H4 (cell line): Measurements from ENCODE around the gene SMAD5. TPM values are rescaled to one million over a fixed set of nuclear protein-coding genes. Genes with fewer than 3 reads are reported as not detected.
A peak's percentile ranks its signal among the peaks of the same experiment; 100 is the strongest.

Experiments
- DNase-seq: peaks from one replicate; pipeline ENCODE4 v3.0.0-alpha.2; 2015; ENCODE audit warnings: low spot score
- total RNA-seq: library from RNA; depleted of rRNA; stranded (reverse); fragments of >200 nt; shearing (Covaris generic); gene quantifications from 2 replicates; pipeline ENCODE4 v1.2.3, GENCODE V29; 2014

Gene SMAD5
- total RNA-seq, 1 experiment from 2014 or later = 40.0 TPM

- no peak for DNase-seq
Measured at GRCh38 chr5:136197462-136198142, 65.0 kb downstream of the SMAD5 start.

GRCh38 chr5:136198453-136198852 is 65.8 kb downstream of the SMAD5 start:
- no peak for DNase-seq

- no peak for DNase-seq
Measured at GRCh38 chr5:136199408-136199807, 66.8 kb downstream of the SMAD5 start.

- DNase-seq = no peak
Measured at GRCh38 chr5:136200130-136200529, 67.5 kb downstream of the SMAD5 start.

- no peak for DNase-seq
Measured at GRCh38 chr5:136200761-136201160, 68.1 kb downstream of the SMAD5 start.

GRCh38 chr5:136201870-136202269 is 69.2 kb downstream of the SMAD5 start:
- no peak for DNase-seq

GRCh38 chr5:136202469-136203205 is 70.0 kb downstream of the SMAD5 start:
- no peak for DNase-seq

- DNase-seq = no peak
Measured at GRCh38 chr5:136203303-136203922, 70.8 kb downstream of the SMAD5 start.

- DNase-seq = no peak
Measured at GRCh38 chr5:136205061-136205702, 72.5 kb downstream of the SMAD5 start.

- no peak for DNase-seq
Measured at GRCh38 chr5:136205941-136206340, 73.3 kb downstream of the SMAD5 start.

- DNase-seq = no peak
Measured at GRCh38 chr5:136206361-136206760, 73.7 kb downstream of the SMAD5 start.

GRCh38 chr5:136207631-136208030 is 75.0 kb downstream of the SMAD5 start:
- no peak for DNase-seq

GRCh38 chr5:136208916-136209315 is 76.3 kb downstream of the SMAD5 start:
- DNase-seq = no peak

- no peak for DNase-seq
Measured at GRCh38 chr5:136209346-136209910, 76.8 kb downstream of the SMAD5 start.

- DNase-seq = no peak
Measured at GRCh38 chr5:136210259-136210658, 77.6 kb downstream of the SMAD5 start.

- no peak for DNase-seq
Measured at GRCh38 chr5:136211282-136212040, 78.8 kb downstream of the SMAD5 start.

- peak; percentile 39 for DNase-seq
Measured at GRCh38 chr5:136212252-136212721, 79.6 kb downstream of the SMAD5 start.

- no peak for DNase-seq
Measured at GRCh38 chr5:136213919-136214493, 81.4 kb downstream of the SMAD5 start.

- DNase-seq = no peak
Measured at GRCh38 chr5:136215812-136216211, 83.2 kb downstream of the SMAD5 start.

GRCh38 chr5:136216230-136216629 is 83.6 kb downstream of the SMAD5 start:
- no peak for DNase-seq

- DNase-seq = no peak
Measured at GRCh38 chr5:136221340-136221739, 88.7 kb downstream of the SMAD5 start.
